Cardiac muscle cell (in vitro differentiated cells and primary cell): Measurements from ENCODE around the gene OR5B21. TPM values are rescaled to one million over a fixed set of nuclear protein-coding genes. Genes with fewer than 3 reads are reported as not detected.

Experiments
- DNase-seq, 2 donors: peaks; one replicate each; pipeline versions ENCODE4 v3.0.0 to v3.0.0-alpha.2; 2010 to 2017; ENCODE audit warnings: low read depth in 1 of 2, low spot score in 1 of 2
- H3K27ac ChIP-seq: fragments of 200-600 bp; sonication (generic); 2 replicates; pipeline ENCODE4 v1.5.1; 2016
- H3K27me3 ChIP-seq: fragments of 200-600 bp; sonication (generic); 2 replicates; pipeline ENCODE4 v1.6.0; 2016; ENCODE audit warnings: control low read depth
- H3K36me3 ChIP-seq: fragments of 200-600 bp; sonication (generic); 2 replicates; pipeline ENCODE4 v1.5.1; 2016; ENCODE audit warnings: control low read depth
- H3K4me1 ChIP-seq: fragments of 200-600 bp; sonication (generic); 2 replicates; pipeline ENCODE4 v1.8.1; 2017; ENCODE audit warnings: low read depth, mild to moderate bottlenecking, mixed run types
- H3K4me3 ChIP-seq: fragments of 200-600 bp; sonication (generic); 2 replicates; pipeline ENCODE4 v1.5.1; 2016; ENCODE audit warnings: mild to moderate bottlenecking
- H3K9me3 ChIP-seq: fragments of 200-600 bp; sonication (generic); 2 replicates; pipeline ENCODE4 v1.5.1; 2017; ENCODE audit warnings: low read depth, mild to moderate bottlenecking, control low read depth
- polyA plus RNA-seq: library from polyadenylated mRNA; unstranded; fragments of >200 nt; fragmentation: Nextera tagmentation; extraction: Ambion mirVana; gene quantifications from 2 replicates; pipeline ENCODE4 v1.2.1, GENCODE V29; 2016
- total RNA-seq: library from RNA; depleted of rRNA; stranded (reverse); fragments of >200 nt; gene quantifications from 2 replicates; pipeline ENCODE4 v1.2.3, GENCODE V29; 2016
- TF ChIP-seq, protein P1 (sequence below): IDR thresholded peaks from 2 replicates; pipeline ENCODE4 v1.5.1; 2012; ENCODE audit warnings: low read depth, mild to moderate bottlenecking, low read length

The OR5B21 gene
- total RNA-seq (not detected in 2 replicates), polyA plus RNA-seq (not detected in 2 replicates)

DNA sequence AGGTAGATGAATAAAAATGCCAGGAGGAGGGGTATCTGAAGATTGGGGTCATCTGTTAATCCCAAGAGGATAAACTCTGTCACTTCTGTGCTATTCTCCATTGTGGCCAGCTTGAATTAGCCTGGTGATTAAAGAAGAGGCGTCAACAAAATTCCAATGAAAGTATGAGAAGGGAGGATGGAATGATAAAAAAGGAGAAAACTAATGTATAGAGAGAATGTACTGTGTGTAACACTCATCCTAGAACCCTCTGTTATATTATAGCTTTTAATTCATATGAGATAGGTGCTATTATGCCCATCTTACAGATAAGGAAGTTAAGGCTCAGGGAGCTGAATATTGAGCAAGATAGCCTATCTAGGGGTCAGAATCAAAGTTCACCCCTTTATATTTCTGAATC, at the start of gene OR5B21:
Gene OR5B21 (minus strand): TSS at position 101 of the 400 bp plus-strand sequence. CDS start 0 bp downstream, at position 101.
- Histone ChIP-seq H3K27ac (no peak within 1 kb of the TSS), H3K4me3 (no peak within 1 kb of the TSS), H3K36me3 (no peaks in the 10 kb centered on the region), H3K27me3 (peaks cover 2% of the 10 kb centered on the region), H3K4me1 (no peaks in the 10 kb centered on the region), H3K9me3 (no peaks in the 10 kb centered on the region)
- no peak for DNase-seq
- TF ChIP-seq, protein P1, sequence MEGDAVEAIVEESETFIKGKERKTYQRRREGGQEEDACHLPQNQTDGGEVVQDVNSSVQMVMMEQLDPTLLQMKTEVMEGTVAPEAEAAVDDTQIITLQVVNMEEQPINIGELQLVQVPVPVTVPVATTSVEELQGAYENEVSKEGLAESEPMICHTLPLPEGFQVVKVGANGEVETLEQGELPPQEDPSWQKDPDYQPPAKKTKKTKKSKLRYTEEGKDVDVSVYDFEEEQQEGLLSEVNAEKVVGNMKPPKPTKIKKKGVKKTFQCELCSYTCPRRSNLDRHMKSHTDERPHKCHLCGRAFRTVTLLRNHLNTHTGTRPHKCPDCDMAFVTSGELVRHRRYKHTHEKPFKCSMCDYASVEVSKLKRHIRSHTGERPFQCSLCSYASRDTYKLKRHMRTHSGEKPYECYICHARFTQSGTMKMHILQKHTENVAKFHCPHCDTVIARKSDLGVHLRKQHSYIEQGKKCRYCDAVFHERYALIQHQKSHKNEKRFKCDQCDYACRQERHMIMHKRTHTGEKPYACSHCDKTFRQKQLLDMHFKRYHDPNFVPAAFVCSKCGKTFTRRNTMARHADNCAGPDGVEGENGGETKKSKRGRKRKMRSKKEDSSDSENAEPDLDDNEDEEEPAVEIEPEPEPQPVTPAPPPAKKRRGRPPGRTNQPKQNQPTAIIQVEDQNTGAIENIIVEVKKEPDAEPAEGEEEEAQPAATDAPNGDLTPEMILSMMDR = no peak

DNA sequence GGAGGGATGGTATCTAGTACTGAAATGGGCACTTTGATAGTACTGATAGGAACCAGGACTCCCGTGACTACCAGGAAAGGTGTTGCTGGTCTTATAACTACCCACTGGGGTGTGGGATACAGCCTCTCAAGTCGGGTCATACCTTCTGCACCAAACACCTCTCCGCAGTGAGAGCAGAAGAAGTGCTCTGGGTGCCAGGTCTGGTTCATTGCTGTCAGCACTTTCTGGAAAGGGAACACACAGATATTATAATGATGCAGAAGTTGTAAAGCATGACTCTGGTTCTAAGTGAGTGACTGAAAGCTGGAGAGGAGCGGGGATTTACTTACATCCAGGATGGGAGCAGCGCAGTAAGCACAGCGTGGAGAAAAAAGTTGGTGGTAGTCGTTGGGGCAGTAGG, 41.7 kb upstream of the OR5B21 start:
- H3K4me3 ChIP-seq = no peak overlapping the region
- H3K4me1 ChIP-seq = no peaks in the 10 kb centered on the region
- peaks cover 12% of the 10 kb centered on the region for H3K36me3 ChIP-seq
- TF ChIP-seq, protein P1 = no peak
- H3K27ac ChIP-seq = no peak overlapping the region
- H3K27me3 ChIP-seq = peaks cover 56% of the 10 kb centered on the region
- H3K9me3 ChIP-seq = no peaks in the 10 kb centered on the region
- peak in 1 of 2 donors; percentile 39 for DNase-seq

DNA sequence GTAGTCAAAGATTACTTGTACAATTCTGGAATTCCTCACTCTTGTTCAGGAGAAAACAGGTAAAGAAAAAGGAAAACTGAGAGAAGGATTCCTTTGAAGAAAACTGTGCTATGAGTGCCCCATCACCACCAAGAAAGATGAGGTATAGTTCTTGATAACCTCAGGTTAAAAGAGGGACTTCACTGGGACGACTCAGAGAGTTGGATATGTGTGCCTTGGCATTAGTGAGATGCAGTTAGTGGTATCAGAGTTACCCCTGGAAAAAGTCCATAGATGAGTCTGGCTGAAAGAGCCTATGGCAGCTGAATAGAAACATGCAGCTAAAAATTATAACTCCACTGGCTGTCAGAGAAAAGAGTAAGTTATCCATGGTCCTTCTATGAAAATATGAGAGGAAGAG, 38.9 kb upstream of the OR5B21 start:
- Histone ChIP-seq H3K9me3 (no peaks in the 10 kb centered on the region), H3K27ac (no peak overlapping the region), H3K36me3 (peaks cover 6% of the 10 kb centered on the region), H3K4me3 (no peak overlapping the region), H3K27me3 (peaks cover 58% of the 10 kb centered on the region), H3K4me1 (no peaks in the 10 kb centered on the region)
- TF ChIP-seq, protein P1 = no peak
- no peak for DNase-seq

DNA sequence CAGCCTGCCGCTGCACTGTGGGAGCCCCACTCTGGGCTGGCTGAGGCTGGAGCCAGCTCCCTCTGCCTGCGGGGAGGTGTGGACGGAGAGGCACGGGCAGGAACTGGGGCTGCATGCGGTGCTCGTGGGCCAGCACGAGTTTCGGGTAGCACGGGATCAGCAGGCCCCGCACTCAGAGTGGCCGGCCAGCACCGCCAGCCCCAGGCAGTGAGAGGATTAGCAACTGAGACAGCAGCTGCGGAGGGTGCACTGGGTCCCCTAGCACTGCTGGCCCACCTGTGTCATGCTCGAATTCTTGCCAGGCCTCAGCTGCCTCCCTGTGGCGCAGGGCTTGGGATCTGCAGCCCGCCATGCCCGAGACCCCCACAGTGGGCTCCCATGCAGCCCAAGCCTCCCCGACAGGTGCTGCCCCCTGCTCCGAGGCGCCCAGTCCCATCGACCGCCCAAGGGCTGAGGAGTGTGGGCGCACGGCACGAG, 24.0 kb upstream of the OR5B21 start:
- no peak for DNase-seq
- no peaks in the 10 kb centered on the region for H3K9me3 ChIP-seq
- H3K4me1 ChIP-seq = no peaks in the 10 kb centered on the region
- no peak overlapping the region for H3K4me3 ChIP-seq
- no peaks in the 10 kb centered on the region for H3K27me3 ChIP-seq
- H3K27ac ChIP-seq = no peak overlapping the region
- TF ChIP-seq, protein P1 = no peak
- H3K36me3 ChIP-seq = no peaks in the 10 kb centered on the region

DNA sequence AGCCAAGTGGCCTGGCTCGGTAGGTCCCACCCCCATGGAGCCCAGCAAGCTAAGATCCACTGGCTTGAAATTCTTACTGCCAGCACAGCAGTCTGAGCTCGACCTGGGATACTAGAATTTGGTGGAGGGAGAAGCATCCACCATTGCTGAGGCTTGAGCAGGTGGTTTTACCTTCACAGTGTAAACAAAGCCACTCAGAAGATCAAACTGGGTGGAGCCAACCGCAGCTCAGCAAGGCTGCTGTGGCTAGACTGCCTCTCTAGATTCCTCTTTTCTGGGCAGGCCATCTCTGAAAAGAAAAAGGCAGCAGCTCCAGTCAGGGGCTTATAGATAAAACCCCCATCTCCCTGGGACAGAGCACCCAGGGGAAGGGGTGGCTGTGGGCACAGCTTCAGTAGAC, 22.3 kb upstream of the OR5B21 start:
- Histone ChIP-seq H3K4me3 (no peak overlapping the region), H3K27me3 (no peaks in the 10 kb centered on the region), H3K9me3 (no peaks in the 10 kb centered on the region), H3K27ac (no peak overlapping the region), H3K4me1 (no peaks in the 10 kb centered on the region), H3K36me3 (no peaks in the 10 kb centered on the region)
- no peak for DNase-seq
- TF ChIP-seq, protein P1 = no peak

DNA sequence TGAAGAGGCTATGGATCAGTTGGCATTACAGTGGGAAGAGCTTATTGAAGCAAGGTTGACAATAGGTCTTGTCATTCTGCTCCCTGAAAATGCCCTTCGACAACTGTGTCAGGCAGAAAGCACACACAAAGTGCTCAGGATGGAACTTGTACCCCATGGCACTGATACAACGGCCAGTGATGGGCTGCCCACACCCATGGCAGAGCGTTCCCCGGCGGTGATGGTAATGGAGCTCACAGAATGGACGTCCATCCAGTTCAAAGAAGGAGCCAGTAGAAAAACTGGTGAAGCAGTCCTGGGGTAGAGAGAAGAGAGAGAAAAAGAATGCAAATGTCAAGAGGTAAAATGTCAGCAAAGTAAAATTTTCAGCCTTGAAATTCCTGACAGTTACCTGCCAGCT, 19.5 kb upstream of the OR5B21 start:
- no peaks in the 10 kb centered on the region for H3K9me3 ChIP-seq
- no peak overlapping the region for H3K4me3 ChIP-seq
- TF ChIP-seq, protein P1 = no peak
- no peak overlapping the region for H3K27ac ChIP-seq
- no peaks in the 10 kb centered on the region for H3K4me1 ChIP-seq
- no peaks in the 10 kb centered on the region for H3K36me3 ChIP-seq
- no peaks in the 10 kb centered on the region for H3K27me3 ChIP-seq
- no peak for DNase-seq
